Measurements from ENCODE around the gene CLGN. TPM values are rescaled to one million over a fixed set of nuclear protein-coding genes. Genes with fewer than 3 reads are reported as not detected.

The CLGN gene
- total and polyA plus RNA-seq, 2 of the 13 experiments (the other 11 are each of a cell fraction or from before 2014, with no cell fraction given) = 7.2 to 17.0 TPM

DNA sequence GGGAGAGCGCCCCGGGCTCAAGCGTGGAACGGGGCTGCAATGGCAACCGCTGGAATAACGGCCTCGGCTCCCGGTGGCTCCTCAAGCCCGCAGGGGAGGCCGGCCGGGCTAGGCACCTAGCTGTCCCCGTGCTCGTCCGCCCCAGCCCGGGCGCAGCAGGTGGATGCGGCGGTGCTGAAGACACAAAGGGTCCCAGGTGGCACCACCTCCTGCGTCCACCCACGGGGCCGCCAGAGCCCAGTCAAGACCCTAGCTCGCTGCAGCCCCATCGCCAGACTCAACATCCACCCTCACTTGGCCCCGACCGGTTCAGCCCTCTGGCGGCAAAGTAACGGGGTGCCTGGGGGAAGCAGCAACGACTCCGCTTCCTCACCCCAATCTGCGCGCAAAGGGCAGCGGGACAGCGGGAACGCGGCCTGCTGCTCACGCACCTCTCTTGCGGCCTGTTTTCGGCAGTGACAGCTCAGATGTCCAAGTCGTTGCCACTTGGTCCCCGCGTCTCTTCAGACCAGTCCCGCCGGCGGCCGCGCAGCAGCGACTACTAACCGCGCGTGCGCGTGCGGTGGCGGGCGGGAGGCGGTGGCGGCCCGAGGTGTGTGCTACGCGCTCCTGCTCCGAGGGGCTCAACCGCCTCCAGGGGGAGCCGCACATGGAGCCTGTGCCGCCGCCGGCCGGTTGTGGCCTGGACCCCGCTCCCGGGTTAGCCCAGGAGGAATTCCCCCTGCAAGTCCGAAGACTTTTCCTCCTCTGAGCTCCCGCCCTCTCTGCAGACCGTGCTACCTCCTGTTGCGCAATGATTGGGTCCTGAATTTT, at the start of gene CLGN (continued):
- TF ChIP-seq SALL1 (CRISPR knock-in tag; IDR thresholded peaks at IDR 0.05) (peak; percentile 78; the same call in 1 of the 2 replicates), ZNF484 (CRISPR knock-in tag; IDR thresholded peaks at IDR 0.05; ENCODE audit: borderline replicate concordance, low read depth) (no peak), ELF4 (CRISPR knock-in tag; IDR thresholded peaks at IDR 0.05; ENCODE audit: borderline replicate concordance) (no peak), DRAP1 (CRISPR knock-in tag; IDR thresholded peaks at IDR 0.05) (0 out of 2 replicates have a peak, but pooled peaks have one; percentile 15), FOXJ3 (CRISPR knock-in tag; IDR thresholded peaks at IDR 0.05; ENCODE audit: borderline replicate concordance) (no peak; the same call in 1 of the 2 replicates), ZNF232 (CRISPR knock-in tag; IDR thresholded peaks at IDR 0.05; ENCODE audit: borderline replicate concordance) (peak; percentile 75; the same call in 1 of the 2 replicates), NR1H2 (CRISPR knock-in tag; IDR thresholded peaks at IDR 0.05; ENCODE audit: borderline replicate concordance, low read depth) (no peak), PCBP1 (IDR thresholded peaks at IDR 0.05; ENCODE audit: borderline replicate concordance, low read depth, low read length) (no peak), DPF2 (CRISPR knock-in tag; IDR thresholded peaks at IDR 0.05; ENCODE audit: borderline replicate concordance, low read depth) (no peak), ZNF574 (CRISPR knock-in tag; IDR thresholded peaks at IDR 0.05) (peak; percentile 4), ZNF143 (CRISPR knock-in tag; IDR thresholded peaks at IDR 0.05) (no peak; the same call in 1 of the 2 replicates), BORCS8-MEF2B (CRISPR knock-in tag; IDR thresholded peaks at IDR 0.05) (peak; percentile 52; the same call in 1 of the 2 replicates), ZNF773 (CRISPR knock-in tag; IDR thresholded peaks at IDR 0.05; ENCODE audit: borderline replicate concordance) (peak; percentile 38; the same call in 1 of the 2 replicates), IRX3 (CRISPR knock-in tag; IDR thresholded peaks at IDR 0.05; ENCODE audit: borderline replicate concordance, low read depth) (no peak), SIN3B (IDR thresholded peaks at IDR 0.05; ENCODE audit: low read length) (no peak), GTF2F1 (IDR thresholded peaks at IDR 0.05; ENCODE audit: low read length) (no peak), POLR2AphosphoS5 (IDR thresholded peaks at IDR 0.05; ENCODE audit: low read depth, low read length) (peak; percentile 68), ZNF557 (CRISPR knock-in tag; IDR thresholded peaks at IDR 0.05) (no peak), HNRNPL (IDR thresholded peaks at IDR 0.05; ENCODE audit: low read depth, low read length) (no peak), ZBTB1 (CRISPR knock-in tag; IDR thresholded peaks at IDR 0.05; ENCODE audit: borderline replicate concordance) (no peak), GABPA (IDR thresholded peaks at IDR 0.05; ENCODE audit: low read depth, low read length) (no peak), GABPA (CRISPR knock-in tag; IDR thresholded peaks at IDR 0.05; ENCODE audit: low read depth) (no peak)
- TF ChIP-seq, protein P1, sequence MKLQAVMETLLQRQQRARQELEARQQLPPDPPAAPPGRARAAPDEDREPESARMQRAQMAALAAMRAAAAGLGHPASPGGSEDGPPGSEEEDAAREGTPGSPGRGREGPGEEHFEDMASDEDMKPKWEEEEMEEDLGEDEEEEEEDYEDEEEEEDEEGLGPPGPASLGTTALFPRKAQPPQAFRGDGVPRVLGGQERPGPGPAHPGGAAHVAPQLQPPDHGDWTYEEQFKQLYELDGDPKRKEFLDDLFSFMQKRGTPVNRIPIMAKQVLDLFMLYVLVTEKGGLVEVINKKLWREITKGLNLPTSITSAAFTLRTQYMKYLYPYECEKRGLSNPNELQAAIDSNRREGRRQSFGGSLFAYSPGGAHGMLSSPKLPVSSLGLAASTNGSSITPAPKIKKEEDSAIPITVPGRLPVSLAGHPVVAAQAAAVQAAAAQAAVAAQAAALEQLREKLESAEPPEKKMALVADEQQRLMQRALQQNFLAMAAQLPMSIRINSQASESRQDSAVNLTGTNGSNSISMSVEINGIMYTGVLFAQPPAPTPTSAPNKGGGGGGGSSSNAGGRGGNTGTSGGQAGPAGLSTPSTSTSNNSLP (IDR thresholded peaks at IDR 0.05; ENCODE audit: low read depth, low read length) = no peak
- TF ChIP-seq, protein P2, sequence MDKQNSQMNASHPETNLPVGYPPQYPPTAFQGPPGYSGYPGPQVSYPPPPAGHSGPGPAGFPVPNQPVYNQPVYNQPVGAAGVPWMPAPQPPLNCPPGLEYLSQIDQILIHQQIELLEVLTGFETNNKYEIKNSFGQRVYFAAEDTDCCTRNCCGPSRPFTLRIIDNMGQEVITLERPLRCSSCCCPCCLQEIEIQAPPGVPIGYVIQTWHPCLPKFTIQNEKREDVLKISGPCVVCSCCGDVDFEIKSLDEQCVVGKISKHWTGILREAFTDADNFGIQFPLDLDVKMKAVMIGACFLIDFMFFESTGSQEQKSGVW (CRISPR knock-in tag; IDR thresholded peaks at IDR 0.05; ENCODE audit: borderline replicate concordance) = no peak
